Mesendoderm (in vitro differentiated cells): ENCODE measurements around the gene AMBP.

ENCODE experiments used
- DNase-seq: peaks from one replicate; pipeline ENCODE4 v3.0.0; 2013
- H2AK5ac ChIP-seq: 2 replicates; pipeline ENCODE4 v1.6.1; 2013; ENCODE audit warnings: low read length, inconsistent platforms
- H2BK120ac ChIP-seq: 2 replicates; pipeline ENCODE4 v1.6.1; 2013; ENCODE audit warnings: low read depth, mild to moderate bottlenecking, low read length, moderate library complexity, mixed read lengths
- H2BK15ac ChIP-seq: replicated peaks from 2 replicates; pipeline ENCODE4 v1.6.1; 2013; ENCODE audit warnings: low read depth, mild to moderate bottlenecking, moderate library complexity
- H2BK5ac ChIP-seq: 2 replicates; pipeline ENCODE4 v1.6.1; 2013; ENCODE audit warnings: low read length, inconsistent platforms
- H3K18ac ChIP-seq: 2 replicates; pipeline ENCODE4 v1.6.1; 2013; ENCODE audit warnings: mild to moderate bottlenecking, low read length, mixed read lengths
- H3K23ac ChIP-seq: one replicate; pipeline ENCODE4 v1.6.1; 2013; ENCODE audit warnings: low read length
- H3K27ac ChIP-seq: 2 replicates; pipeline ENCODE4 v1.5.1; 2013; ENCODE audit warnings: low read depth, mild to moderate bottlenecking, inconsistent platforms, low read length, moderate library complexity
- H3K27me3 ChIP-seq: 2 replicates; pipeline ENCODE4 v1.6.1; 2013; ENCODE audit warnings: low read length, control low read depth, mild to moderate bottlenecking, inconsistent platforms; ENCODE audit not compliant: insufficient read depth, poor library complexity
- H3K36me3 ChIP-seq: 2 replicates; pipeline ENCODE4 v1.6.1; 2013; ENCODE audit warnings: low read length, inconsistent platforms; ENCODE audit not compliant: control insufficient read depth, insufficient read depth
- H3K4ac ChIP-seq: one replicate; pipeline ENCODE4 v1.6.1; 2013; ENCODE audit warnings: low read depth, mild to moderate bottlenecking, low read length, moderate library complexity
- H3K4me1 ChIP-seq: 2 replicates; pipeline ENCODE4 v1.6.1; 2013; ENCODE audit warnings: low read depth, low read length, inconsistent platforms; ENCODE audit not compliant: control insufficient read depth
- H3K4me2 ChIP-seq: 2 replicates; pipeline ENCODE4 v1.6.1; 2013; ENCODE audit warnings: low read length
- H3K4me3 ChIP-seq: 2 replicates; pipeline ENCODE4 v1.5.1; 2013; ENCODE audit warnings: mild to moderate bottlenecking, low read length
- H3K56ac ChIP-seq: one replicate; pipeline ENCODE4 v1.6.1; 2013; ENCODE audit warnings: low read length
- H3K79me1 ChIP-seq: 2 replicates; pipeline ENCODE4 v1.6.1; 2013; ENCODE audit warnings: low read length, inconsistent platforms
- H3K79me2 ChIP-seq: 2 replicates; pipeline ENCODE4 v1.6.1; 2013; ENCODE audit warnings: mild to moderate bottlenecking, low read length; ENCODE audit not compliant: control insufficient read depth, insufficient read depth
- H3K9ac ChIP-seq: 2 replicates; pipeline ENCODE4 v1.6.1; 2013; ENCODE audit warnings: low read length, inconsistent platforms
- H4K5ac ChIP-seq: one replicate; pipeline ENCODE4 v1.6.1; 2013; ENCODE audit warnings: low read length
- H4K8ac ChIP-seq: one replicate; pipeline ENCODE4 v1.6.1; 2013; ENCODE audit warnings: low read depth, mild to moderate bottlenecking, control low read depth, low read length, moderate library complexity
- whole genome bisulfite sequencing: extraction: QIAGEN DNeasy Blood & Tissue Kit; methylation state at CpG from one replicate; pipeline ENCODE4 v1.1.7; 2013; ENCODE audit warnings: low lambda C conversion rate, missing lambda C conversion rate; ENCODE audit not compliant: insufficient coverage; ENCODE audit errors: extremely low coverage; 5-methylcytosine and 5-hydroxymethylcytosine counted together

Gene AMBP

GRCh38 chr9:114108016-114108833 lies 30.1 kb upstream of the AMBP start:
- Histone ChIP-seq H4K8ac (no peak overlapping the region), H3K18ac (no peak overlapping the region), H3K4me3 (no peak overlapping the region), H3K4me1 (no peaks in the 10 kb centered on the region), H3K36me3 (no peaks in the 10 kb centered on the region), H4K5ac (no peak overlapping the region), H3K56ac (peak overlapping the region; percentile 44), H3K79me1 (no peaks in the 10 kb centered on the region), H2AK5ac (no peak overlapping the region), H3K4ac (no peak overlapping the region), H3K23ac (no peak overlapping the region), H3K79me2 (no peaks in the 10 kb centered on the region), H3K27me3 (no peaks in the 10 kb centered on the region), H3K27ac (no peak overlapping the region), H2BK15ac (no peak overlapping the region), H2BK5ac (no peak overlapping the region), H3K9ac (no peak overlapping the region), H2BK120ac (no peak overlapping the region), H3K4me2 (no peak overlapping the region)
- WGBS = no CpG with 5 or more reads among the region's 28 CpGs
- peak; percentile 90 for DNase-seq

GRCh38 chr9:114107286-114108001 lies 29.3 kb upstream of the AMBP start:
- Histone ChIP-seq H3K36me3 (no peaks in the 10 kb centered on the region), H2AK5ac (no peak overlapping the region), H3K79me2 (no peaks in the 10 kb centered on the region), H3K4ac (no peak overlapping the region), H4K5ac (no peak overlapping the region), H4K8ac (no peak overlapping the region), H2BK120ac (no peak overlapping the region), H2BK5ac (no peak overlapping the region), H3K4me1 (no peaks in the 10 kb centered on the region), H3K27me3 (no peaks in the 10 kb centered on the region), H2BK15ac (no peak overlapping the region), H3K56ac (no peak overlapping the region), H3K27ac (no peak overlapping the region), H3K18ac (no peak overlapping the region), H3K4me3 (no peak overlapping the region), H3K4me2 (no peak overlapping the region), H3K79me1 (no peaks in the 10 kb centered on the region), H3K23ac (no peak overlapping the region), H3K9ac (no peak overlapping the region)
- WGBS = 100% methylated on average over 1 of the region's 13 CpGs
- no peak for DNase-seq

- no peak overlapping the region for H3K4me3 ChIP-seq
- WGBS = no CpG with 5 or more reads among the region's 5 CpGs
- H3K27ac ChIP-seq = no peak overlapping the region
Observed at GRCh38 chr9:114105236-114105635, 27.1 kb upstream of the AMBP start.

GRCh38 chr9:114102484-114102883 lies 24.4 kb upstream of the AMBP start:
- H3K79me1 ChIP-seq = no peaks in the 10 kb centered on the region

More at GRCh38 chr9:114105236-114105635, 27.1 kb upstream of the AMBP start:
- no peaks in the 10 kb centered on the region for H3K79me1 ChIP-seq
- DNase-seq = no peak
- no peak overlapping the region for H4K5ac ChIP-seq
- no peak overlapping the region for H3K18ac ChIP-seq
- H3K4me2 ChIP-seq = no peak overlapping the region
- H3K23ac ChIP-seq = no peak overlapping the region
- H2BK5ac ChIP-seq = no peak overlapping the region
- no peak overlapping the region for H3K4ac ChIP-seq
- no peaks in the 10 kb centered on the region for H3K4me1 ChIP-seq
- H3K79me2 ChIP-seq = no peaks in the 10 kb centered on the region
- H3K27me3 ChIP-seq = no peaks in the 10 kb centered on the region
- no peak overlapping the region for H3K9ac ChIP-seq
- no peak overlapping the region for H2AK5ac ChIP-seq
- no peak overlapping the region for H2BK15ac ChIP-seq
- no peak overlapping the region for H2BK120ac ChIP-seq
- H3K56ac ChIP-seq = no peak overlapping the region
- H4K8ac ChIP-seq = no peak overlapping the region
- no peaks in the 10 kb centered on the region for H3K36me3 ChIP-seq

GRCh38 chr9:114100536-114100935 lies 22.4 kb upstream of the AMBP start:
- H2AK5ac ChIP-seq = no peak overlapping the region
- no peak overlapping the region for H3K4me2 ChIP-seq
- H3K27me3 ChIP-seq = no peaks in the 10 kb centered on the region
- H3K79me1 ChIP-seq = no peaks in the 10 kb centered on the region
- H3K36me3 ChIP-seq = no peaks in the 10 kb centered on the region
- no peak overlapping the region for H3K56ac ChIP-seq
- H2BK5ac ChIP-seq = no peak overlapping the region
- no peaks in the 10 kb centered on the region for H3K4me1 ChIP-seq
- H2BK15ac ChIP-seq = no peak overlapping the region
- no peaks in the 10 kb centered on the region for H3K79me2 ChIP-seq
- WGBS = no CpG with 5 or more reads among the region's 1 CpG
- no peak overlapping the region for H3K27ac ChIP-seq
- H4K8ac ChIP-seq = no peak overlapping the region
- no peak overlapping the region for H3K4ac ChIP-seq
- no peak for DNase-seq
- no peak overlapping the region for H2BK120ac ChIP-seq
- H3K23ac ChIP-seq = no peak overlapping the region
- no peak overlapping the region for H3K4me3 ChIP-seq
- H3K18ac ChIP-seq = no peak overlapping the region
- no peak overlapping the region for H4K5ac ChIP-seq
- H3K9ac ChIP-seq = no peak overlapping the region

More at GRCh38 chr9:114102484-114102883, 24.4 kb upstream of the AMBP start:
- H2BK120ac ChIP-seq = no peak overlapping the region
- H2BK5ac ChIP-seq = no peak overlapping the region
- H3K79me2 ChIP-seq = no peaks in the 10 kb centered on the region
- H3K23ac ChIP-seq = no peak overlapping the region
- no peak overlapping the region for H3K4ac ChIP-seq
- H3K36me3 ChIP-seq = no peaks in the 10 kb centered on the region
- H2BK15ac ChIP-seq = no peak overlapping the region
- H3K4me2 ChIP-seq = no peak overlapping the region
- no peak overlapping the region for H3K27ac ChIP-seq
- no peak overlapping the region for H3K56ac ChIP-seq
- no peak overlapping the region for H3K4me3 ChIP-seq
- H3K18ac ChIP-seq = no peak overlapping the region
- no peaks in the 10 kb centered on the region for H3K4me1 ChIP-seq
- DNase-seq = no peak
- H3K9ac ChIP-seq = no peak overlapping the region
- H4K5ac ChIP-seq = no peak overlapping the region
- H4K8ac ChIP-seq = no peak overlapping the region
- H3K27me3 ChIP-seq = no peaks in the 10 kb centered on the region
- H2AK5ac ChIP-seq = no peak overlapping the region
